Erythroblast (primary cell): ENCODE results near the gene TICAM1.

Source experiments
- GATA1 ChIP-seq: IDR thresholded peaks from 2 replicates; pipeline ENCODE4 v1.6.1; 2011; ENCODE audit warnings: low read depth, mild to moderate bottlenecking, control low read depth, low read length, moderate library complexity
- POLR2A ChIP-seq: IDR thresholded peaks from 2 replicates; pipeline ENCODE4 v1.6.1; 2011; ENCODE audit warnings: mild to moderate bottlenecking, low read length

DNA sequence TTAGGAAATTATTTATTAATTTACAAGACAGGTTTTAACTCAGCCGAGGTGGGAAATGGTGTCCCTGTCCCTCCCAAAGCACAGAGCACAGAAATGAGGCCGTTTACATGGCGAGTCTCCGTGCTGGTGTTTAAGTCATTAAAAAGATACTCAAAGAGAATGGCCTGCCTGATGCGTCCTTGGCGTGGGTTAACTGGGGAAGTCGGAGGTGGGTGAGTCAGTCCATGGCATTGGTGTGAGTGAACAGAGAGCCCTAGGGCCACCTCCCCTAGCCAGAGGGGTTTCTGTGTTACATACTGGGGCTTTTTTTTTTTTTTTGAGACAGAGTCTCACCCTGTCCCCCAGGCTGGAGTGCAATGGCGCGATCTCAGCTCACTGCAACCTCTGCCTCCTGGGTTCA lies 36.1 kb downstream of the TICAM1 start:
- no peak for TF ChIP-seq POLR2A
- TF ChIP-seq GATA1: no peak
